Lower lobe of right lung (tissue), 2 donors: ENCODE measurements around the gene ATXN1. TPM values are rescaled to one million over a fixed set of nuclear protein-coding genes. Genes with fewer than 3 reads are reported as not detected.
A peak's percentile ranks its signal among the peaks of the same experiment; 100 is the strongest.

Experiments used
- ATAC-seq, 2 donors: fragments of 200-7000 bp; cut with Tn5 transposase; one replicate each; pipeline ENCODE4 v1.9.1; 2020 to 2022; ENCODE audit warnings: mild to moderate bottlenecking in 2 of 2, moderate library complexity in 2 of 2
- DNase-seq: peaks from one replicate; pipeline ENCODE4 v3.0.0-alpha.2; 2020
- H3K27ac ChIP-seq: fragments of 200-600 bp; one replicate; pipeline ENCODE4 v1.8.0; 2022
- H3K27me3 ChIP-seq: fragments of 200-600 bp; one replicate; pipeline ENCODE4 v1.8.0; 2022; ENCODE audit warnings: low read depth
- H3K36me3 ChIP-seq: fragments of 200-600 bp; one replicate; pipeline ENCODE4 v1.8.0; 2022; ENCODE audit warnings: mild to moderate bottlenecking
- H3K4me1 ChIP-seq: fragments of 200-600 bp; one replicate; pipeline ENCODE4 v1.8.0; 2022
- H3K4me3 ChIP-seq: fragments of 200-600 bp; one replicate; pipeline ENCODE4 v1.8.0; 2022; ENCODE audit warnings: mild to moderate bottlenecking
- H3K9me3 ChIP-seq: fragments of 200-600 bp; one replicate; pipeline ENCODE4 v1.8.0; 2022
- intact Hi-C: fragments of 100-400 bp; cut with DNase I; formaldehyde crosslinking; loops from one replicate; pipeline ENCODE4 v1.11.0; 2022
- total RNA-seq: library from RNA; stranded (reverse); fragmentation: NEBNext Ultra II Directional; extraction: Animal tissue kit (Norgen Biotek cat#: 25700); gene quantifications from one replicate; pipeline ENCODE4 v1.2.1, GENCODE V29; 2021
- TF ChIP-seq, protein P1 (sequence below): fragments of 200-600 bp; IDR thresholded peaks from one replicate; pipeline ENCODE4 v1.8.0; 2022; ENCODE audit warnings: antibody characterized with exemption, mild to moderate bottlenecking
- donor health status: DM: no; HTN: yes; CAD: no; lungs with severe emphysema.

The ATXN1 gene
- total RNA-seq, 1 donor from 2014 or later, result 75.9 TPM

DNA sequence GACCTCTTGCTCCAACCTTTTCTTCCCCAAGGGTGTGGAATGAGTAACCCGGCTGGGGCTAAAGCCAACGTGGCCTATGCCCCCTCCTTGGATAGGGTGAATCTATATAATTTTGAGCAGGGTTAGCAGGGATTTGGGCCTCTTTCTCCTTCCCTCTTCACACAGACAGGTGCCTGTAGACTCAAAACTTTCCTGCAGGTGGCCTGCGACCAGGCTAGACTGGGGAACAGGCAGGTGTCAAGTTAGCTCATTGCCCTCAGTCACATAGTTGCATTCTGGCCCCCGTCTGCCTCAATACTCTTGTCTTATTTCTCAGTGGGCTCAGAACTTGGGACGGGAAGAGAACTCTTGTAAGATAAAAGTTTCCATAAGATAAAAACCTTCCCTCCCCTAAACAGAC, 243.0 kb downstream of the ATXN1 start:
- Histone ChIP-seq H3K27ac (no peak overlapping the region), H3K27me3 (no peaks in the 10 kb centered on the region), H3K9me3 (no peaks in the 10 kb centered on the region), H3K36me3 (peaks cover 25% of the 10 kb centered on the region), H3K4me3 (no peak overlapping the region), H3K4me1 (peaks cover 10% of the 10 kb centered on the region)
- TF ChIP-seq, protein P1, sequence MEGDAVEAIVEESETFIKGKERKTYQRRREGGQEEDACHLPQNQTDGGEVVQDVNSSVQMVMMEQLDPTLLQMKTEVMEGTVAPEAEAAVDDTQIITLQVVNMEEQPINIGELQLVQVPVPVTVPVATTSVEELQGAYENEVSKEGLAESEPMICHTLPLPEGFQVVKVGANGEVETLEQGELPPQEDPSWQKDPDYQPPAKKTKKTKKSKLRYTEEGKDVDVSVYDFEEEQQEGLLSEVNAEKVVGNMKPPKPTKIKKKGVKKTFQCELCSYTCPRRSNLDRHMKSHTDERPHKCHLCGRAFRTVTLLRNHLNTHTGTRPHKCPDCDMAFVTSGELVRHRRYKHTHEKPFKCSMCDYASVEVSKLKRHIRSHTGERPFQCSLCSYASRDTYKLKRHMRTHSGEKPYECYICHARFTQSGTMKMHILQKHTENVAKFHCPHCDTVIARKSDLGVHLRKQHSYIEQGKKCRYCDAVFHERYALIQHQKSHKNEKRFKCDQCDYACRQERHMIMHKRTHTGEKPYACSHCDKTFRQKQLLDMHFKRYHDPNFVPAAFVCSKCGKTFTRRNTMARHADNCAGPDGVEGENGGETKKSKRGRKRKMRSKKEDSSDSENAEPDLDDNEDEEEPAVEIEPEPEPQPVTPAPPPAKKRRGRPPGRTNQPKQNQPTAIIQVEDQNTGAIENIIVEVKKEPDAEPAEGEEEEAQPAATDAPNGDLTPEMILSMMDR, result no peak
- DNase-seq (no peak), ATAC-seq (no peak)
- intact Hi-C loops, result no loop called here

- TF ChIP-seq, protein P1, result peak; percentile 32
- intact Hi-C loops, result no loop called here
- Histone ChIP-seq H3K9me3 (no peaks in the 10 kb centered on the region), H3K4me1 (peaks cover 37% of the 10 kb centered on the region), H3K27me3 (no peaks in the 10 kb centered on the region), H3K27ac (no peak overlapping the region), H3K4me3 (no peak overlapping the region), H3K36me3 (peaks cover 4% of the 10 kb centered on the region)
- ATAC-seq (peak in 1 of 2 donors; percentile 5), DNase-seq (no peak)
Observed at GRCh38 chr6:16514249-16514648, 247.0 kb downstream of the ATXN1 start.

DNA sequence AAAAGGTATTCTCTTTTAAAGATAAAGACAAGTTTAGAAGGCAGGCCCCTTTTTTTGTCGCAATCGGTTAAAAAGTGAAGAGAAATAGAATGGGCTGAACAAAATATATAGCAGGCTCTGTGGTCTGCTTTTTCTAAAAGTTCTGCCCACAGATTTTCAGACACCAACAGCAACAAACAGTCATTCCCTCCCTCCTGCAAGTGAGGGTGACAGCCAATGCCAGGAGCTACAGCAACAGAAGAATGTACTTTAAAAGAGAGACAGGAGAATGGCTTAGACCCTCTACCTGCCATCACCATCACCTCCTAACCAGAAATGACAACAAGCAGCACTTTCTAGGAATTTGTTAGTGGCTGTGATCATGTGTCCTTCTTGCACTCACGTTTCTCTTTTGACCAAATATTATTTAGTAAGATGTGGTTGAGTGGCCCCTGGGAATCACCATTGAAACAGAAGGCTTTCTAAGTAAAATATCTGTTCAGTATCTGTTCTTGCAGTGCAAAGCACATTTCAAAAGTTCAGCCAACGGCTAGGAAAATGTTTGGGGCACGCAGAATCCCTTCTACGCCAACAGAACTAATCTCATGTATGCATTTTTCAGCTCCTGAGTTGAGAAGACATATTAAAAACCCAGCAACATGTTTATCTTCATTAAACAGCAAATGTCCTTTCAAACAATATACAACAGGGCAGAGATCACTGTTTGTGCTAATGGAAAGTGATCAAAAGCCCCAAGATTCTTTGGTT, 248.5 kb downstream of the ATXN1 start:
- Histone ChIP-seq H3K27me3 (no peaks in the 10 kb centered on the region), H3K4me1 (peaks cover 37% of the 10 kb centered on the region), H3K27ac (no peak overlapping the region), H3K36me3 (peaks cover 4% of the 10 kb centered on the region), H3K9me3 (no peaks in the 10 kb centered on the region), H3K4me3 (no peak overlapping the region)
- ATAC-seq, result no peak
- intact Hi-C loops, result no loop called here
- TF ChIP-seq, protein P1, result no peak
- no peak for DNase-seq

GRCh38 chr6:16511723-16512489, 249.4 kb downstream of the ATXN1 start:
- no peak overlapping the region for H3K4me3 ChIP-seq
- peaks cover 4% of the 10 kb centered on the region for H3K36me3 ChIP-seq
- DNase-seq (no peak), ATAC-seq (no peak)
- intact Hi-C loops, result no loop called here
- H3K4me1 ChIP-seq, result peaks cover 37% of the 10 kb centered on the region
- H3K27me3 ChIP-seq, result no peaks in the 10 kb centered on the region
- H3K27ac ChIP-seq, result no peak overlapping the region
- TF ChIP-seq, protein P1, result no peak
- H3K9me3 ChIP-seq, result no peaks in the 10 kb centered on the region

DNA sequence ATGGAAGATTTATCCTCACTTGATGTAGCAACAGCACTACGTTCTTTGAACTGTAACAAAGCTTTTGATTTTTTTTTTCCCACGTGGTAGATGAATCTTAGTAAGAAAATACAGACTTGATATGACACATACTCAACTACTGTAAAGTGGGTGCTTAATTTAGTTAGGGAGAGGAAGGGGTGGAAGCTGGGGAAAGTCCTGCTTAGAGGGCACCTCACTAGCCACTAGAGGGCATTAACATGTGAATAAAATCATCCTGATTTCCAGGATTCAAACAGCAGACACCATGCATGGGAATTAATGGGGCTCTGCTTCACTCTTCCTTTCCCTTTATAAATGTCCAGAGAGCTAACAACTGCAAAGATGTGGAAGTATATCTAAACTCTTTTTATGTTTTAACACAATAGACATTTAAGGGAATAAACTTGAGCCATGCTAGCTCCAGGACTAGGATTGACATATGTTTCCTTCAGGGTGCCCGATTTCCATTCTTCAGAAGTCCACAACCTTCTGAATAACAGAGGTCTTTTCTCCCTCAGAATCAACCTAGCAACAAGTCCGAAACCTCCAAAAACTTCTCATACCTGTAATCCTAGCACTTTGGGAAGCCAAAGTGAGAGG, 250.1 kb downstream of the ATXN1 start:
- TF ChIP-seq, protein P1, result peak; percentile 65
- no peak overlapping the region for H3K27ac ChIP-seq
- H3K36me3 ChIP-seq, result peaks cover 4% of the 10 kb centered on the region
- no peak for DNase-seq
- H3K27me3 ChIP-seq, result no peaks in the 10 kb centered on the region
- H3K4me3 ChIP-seq, result no peak overlapping the region
- peaks cover 37% of the 10 kb centered on the region for H3K4me1 ChIP-seq
- H3K9me3 ChIP-seq, result no peaks in the 10 kb centered on the region
- ATAC-seq, result peak; percentile 66 to 79
- intact Hi-C loops, result no loop called here
